GM19043 (cell line): ENCODE data around the gene RPL7L1.

Experiments
- ATAC-seq: cut with Tn5 transposase; IDR thresholded peaks from one replicate; pipeline ENCODE4 v1.9.1; 2021; ENCODE audit warnings: low read depth; ENCODE audit not compliant: unreplicated experiment

Gene RPL7L1

DNA sequence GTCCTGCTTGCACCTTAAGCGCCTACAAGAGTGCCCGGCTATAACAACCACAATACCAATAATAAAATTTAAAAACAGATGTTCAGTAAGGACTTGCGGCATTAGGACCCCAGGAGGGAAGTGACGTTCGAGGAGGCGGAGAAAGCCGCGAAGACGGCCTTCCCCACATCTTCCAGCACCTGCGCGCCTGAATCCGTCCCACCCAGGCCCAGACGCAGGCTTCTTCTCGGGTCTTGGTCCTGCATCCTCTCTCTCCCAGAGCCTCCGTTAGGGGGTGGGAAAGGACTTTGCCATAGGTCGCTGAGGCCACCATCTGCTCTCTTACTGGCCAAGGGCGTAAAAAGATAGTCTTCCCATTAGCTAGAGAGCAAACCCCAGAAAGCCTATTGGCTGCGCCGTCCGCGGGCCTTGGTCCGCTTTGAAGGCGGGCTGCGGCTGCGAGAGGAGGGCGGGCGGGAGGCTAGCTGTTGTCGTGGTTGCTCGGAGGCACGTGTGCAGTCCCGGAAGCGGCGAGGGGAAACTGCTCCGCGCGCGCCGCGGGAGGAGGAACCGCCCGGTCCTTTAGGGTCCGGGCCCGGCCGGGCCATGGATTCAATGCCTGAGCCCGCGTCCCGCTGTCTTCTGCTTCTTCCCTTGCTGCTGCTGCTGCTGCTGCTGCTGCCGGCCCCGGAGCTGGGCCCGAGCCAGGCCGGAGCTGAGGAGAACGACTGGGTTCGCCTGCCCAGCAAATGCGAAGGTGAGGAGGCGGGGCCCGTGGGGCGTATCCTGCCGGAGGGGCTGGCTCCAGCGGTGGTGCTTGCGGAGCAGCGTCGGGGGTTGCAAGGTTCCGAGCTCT is 49.8 kb downstream of the RPL7L1 start, which contains the start of gene CNPY3:
Gene CNPY3 (plus strand): TSS at position 495 of the 835 bp plus-strand sequence. CDS start 91 bp downstream, at position 586.
- peak; percentile 66 for ATAC-seq

GRCh38 chr6:42929821-42930360 is 50.5 kb downstream of the RPL7L1 start:
- peak; percentile 54 for ATAC-seq

GRCh38 chr6:42932412-42932811 is 53.0 kb downstream of the RPL7L1 start:
- ATAC-seq = no peak

- no peak for ATAC-seq
These were observed 53.8 kb downstream of the RPL7L1 start for GRCh38 chr6:42933205-42933604.

- no peak for ATAC-seq
These were observed 55.9 kb downstream of the RPL7L1 start for GRCh38 chr6:42935322-42935721.

DNA sequence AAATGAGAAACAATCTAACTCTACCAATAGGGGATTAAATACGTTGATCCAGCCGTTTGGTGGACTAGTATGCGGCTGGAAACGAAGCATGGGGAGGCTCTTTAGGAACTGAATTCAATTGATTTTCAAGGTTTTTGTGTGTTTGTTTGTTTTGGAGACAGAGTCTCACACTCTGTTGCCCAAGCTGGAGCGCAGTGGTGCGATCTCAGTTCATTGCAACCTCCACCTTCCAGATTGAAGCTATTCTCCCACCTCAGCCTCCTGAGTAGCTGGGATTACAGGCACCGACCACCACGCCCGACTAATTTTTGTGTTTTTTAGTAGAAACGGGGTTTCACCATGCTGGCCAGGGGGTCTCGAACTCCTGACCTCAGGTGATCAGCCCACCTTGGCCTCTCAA is 57.0 kb downstream of the RPL7L1 start:
- no peak for ATAC-seq

GRCh38 chr6:42937548-42938427 is 58.4 kb downstream of the RPL7L1 start:
- no peak for ATAC-seq

DNA sequence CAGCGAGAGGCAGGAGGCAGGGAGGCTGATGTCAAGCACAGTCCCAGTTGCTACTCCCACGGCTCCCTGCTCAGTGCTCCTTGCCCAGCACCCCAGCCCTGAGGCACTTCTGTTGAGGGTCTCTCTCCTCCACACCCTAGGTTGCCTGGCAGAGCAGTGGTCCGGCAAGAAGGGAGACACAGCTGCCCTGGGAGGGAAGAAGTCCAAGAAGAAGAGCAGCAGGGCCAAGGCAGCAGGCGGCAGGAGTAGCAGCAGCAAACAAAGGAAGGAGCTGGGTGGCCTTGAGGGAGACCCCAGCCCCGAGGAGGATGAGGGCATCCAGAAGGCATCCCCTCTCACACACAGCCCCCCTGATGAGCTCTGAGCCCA is 59.0 kb downstream of the RPL7L1 start:
- ATAC-seq = no peak

- no peak for ATAC-seq
These were observed 59.8 kb downstream of the RPL7L1 start for GRCh38 chr6:42938987-42939809.
